GM10847 (cell line): ENCODE results near the gene ARMH3.

Source experiments
- POLR2A ChIP-seq: IDR thresholded peaks from 2 replicates; pipeline ENCODE4 v1.6.1; 2011; ENCODE audit not compliant: insufficient read length; ENCODE audit errors: extremely low read depth

The ARMH3 gene, protein sequence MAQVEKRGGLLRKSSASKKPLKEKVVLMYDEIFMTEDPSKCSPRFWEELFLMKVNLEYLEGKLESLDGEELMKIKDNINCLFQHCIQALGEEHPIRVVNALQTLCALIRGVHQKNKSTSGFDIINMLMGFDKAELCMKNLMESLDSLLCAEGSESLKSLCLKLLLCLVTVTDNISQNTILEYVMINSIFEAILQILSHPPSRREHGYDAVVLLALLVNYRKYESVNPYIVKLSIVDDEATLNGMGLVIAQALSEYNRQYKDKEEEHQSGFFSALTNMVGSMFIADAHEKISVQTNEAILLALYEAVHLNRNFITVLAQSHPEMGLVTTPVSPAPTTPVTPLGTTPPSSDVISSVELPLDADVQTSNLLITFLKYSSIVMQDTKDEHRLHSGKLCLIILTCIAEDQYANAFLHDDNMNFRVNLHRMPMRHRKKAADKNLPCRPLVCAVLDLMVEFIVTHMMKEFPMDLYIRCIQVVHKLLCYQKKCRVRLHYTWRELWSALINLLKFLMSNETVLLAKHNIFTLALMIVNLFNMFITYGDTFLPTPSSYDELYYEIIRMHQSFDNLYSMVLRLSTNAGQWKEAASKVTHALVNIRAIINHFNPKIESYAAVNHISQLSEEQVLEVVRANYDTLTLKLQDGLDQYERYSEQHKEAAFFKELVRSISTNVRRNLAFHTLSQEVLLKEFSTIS

DNA sequence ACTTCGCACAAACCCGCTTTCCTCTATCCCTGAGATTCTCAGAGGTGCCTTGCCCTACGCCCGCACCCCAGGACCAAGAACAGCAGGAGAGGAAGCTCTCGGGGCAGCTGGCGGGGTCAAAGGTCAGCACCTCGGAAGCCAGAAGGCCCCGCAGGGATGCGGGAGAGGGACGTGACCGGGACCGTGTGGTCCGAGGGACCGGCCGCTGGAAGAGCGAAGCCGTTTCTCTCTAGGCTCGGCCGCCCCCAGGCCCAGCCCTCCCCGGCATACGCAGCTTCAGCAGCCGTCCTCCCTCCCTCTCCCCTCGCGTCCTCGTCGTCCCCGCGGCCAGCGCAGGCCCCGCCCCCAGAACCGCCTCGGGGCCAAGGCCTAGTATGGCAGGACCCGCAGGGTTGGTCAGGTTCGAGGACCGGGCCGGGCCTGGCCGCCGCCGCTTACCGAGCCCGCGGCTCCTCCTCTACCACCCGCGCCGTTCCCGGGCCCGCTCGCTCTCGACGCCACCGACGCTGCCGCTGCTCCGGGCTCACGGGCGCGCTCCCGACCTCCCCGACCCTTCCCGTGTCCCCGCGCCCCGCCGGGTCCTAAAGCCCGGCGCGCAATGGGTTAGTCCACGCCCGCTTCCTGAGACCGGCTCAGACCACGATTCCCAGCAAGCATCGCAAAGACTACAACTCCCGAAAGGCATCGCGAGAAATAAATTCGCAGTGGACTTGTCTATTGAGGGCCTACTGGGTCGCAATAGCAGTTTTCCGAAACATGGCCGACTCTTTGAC lies at the start of gene ARMH3:
Gene ARMH3 (minus strand): TSS at position 527 of the 773 bp plus-strand sequence. CDS start 16,059 bp downstream, outside the sequence.
- peak; percentile 40 for TF ChIP-seq POLR2A

DNA sequence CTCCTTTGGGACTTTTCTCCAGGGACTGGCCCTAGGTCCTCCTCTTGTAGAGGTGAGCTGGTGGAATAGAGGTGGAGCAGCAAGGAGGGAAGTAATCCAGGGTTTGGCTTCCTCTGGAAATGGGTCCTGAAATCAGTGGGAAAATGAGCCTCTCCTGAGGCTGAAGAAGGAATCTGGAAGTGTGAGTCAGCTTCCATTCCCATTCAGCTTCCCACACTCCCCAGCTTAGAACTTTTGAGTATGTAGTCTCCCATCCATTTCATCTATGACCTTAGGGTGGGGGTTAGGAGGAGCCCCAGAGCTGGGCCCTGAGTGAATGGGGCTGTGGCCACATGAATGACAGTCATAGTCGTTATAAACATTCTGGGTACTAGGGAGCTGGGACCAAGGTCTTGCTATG lies 46.4 kb upstream of the ARMH3 start:
- no peak for TF ChIP-seq POLR2A

DNA sequence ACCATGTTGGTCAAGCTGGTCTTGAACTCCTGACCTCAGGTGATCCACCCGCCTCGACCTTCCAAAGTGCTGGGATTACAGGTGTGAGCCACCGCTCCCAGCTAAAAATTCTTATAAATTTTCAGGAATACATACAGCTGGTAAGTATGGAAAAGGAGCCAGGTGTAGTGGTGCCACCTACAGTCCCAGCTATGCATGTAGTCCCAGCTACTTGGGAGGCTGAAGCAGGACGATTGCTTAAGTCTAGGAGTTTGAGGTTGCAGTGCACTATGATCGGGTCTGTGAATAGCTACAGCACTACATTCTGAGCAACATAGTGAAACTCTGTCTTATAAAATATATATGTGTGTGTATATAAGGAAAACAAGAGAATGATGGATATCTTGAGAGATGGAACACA lies 45.2 kb upstream of the ARMH3 start:
- TF ChIP-seq POLR2A: no peak

DNA sequence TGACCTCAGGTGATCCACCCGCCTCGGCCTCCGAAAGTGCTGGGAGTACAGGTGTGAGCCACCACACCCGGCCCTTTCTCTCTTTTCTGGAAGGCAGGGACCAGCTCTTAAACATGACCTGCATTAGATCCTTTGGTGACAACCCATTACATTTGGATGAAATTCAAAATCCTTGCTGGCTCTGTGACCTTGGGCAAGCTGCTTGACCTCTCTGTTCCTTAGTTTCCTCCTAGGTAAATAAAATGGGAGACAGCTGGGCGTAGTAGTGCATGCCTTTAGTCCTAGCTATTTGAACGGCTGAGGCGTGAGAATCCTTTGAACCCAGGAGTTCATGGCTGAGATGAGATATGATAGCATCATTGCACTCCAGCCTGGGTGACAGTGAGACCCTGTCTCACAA lies 40.5 kb upstream of the ARMH3 start:
- no peak for TF ChIP-seq POLR2A

DNA sequence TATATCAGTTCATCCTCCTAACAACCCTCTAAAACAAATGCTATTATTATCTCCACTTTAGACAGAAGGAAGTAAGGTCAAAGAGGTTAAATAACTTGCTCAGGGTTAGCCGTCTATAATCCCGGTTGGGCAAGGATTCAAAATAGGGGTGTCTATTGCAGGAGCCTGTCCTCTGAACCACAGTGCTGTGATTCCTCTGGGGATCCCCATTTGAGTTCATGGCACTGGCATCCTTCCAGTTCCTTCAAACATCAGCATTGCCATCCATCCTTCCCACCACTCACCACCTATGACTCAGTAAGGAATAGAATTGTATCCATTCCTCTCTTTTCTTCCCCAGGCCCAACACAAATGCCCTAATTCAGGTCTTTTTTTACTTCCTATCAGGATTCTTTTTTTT lies 34.8 kb upstream of the ARMH3 start:
- TF ChIP-seq POLR2A: no peak

DNA sequence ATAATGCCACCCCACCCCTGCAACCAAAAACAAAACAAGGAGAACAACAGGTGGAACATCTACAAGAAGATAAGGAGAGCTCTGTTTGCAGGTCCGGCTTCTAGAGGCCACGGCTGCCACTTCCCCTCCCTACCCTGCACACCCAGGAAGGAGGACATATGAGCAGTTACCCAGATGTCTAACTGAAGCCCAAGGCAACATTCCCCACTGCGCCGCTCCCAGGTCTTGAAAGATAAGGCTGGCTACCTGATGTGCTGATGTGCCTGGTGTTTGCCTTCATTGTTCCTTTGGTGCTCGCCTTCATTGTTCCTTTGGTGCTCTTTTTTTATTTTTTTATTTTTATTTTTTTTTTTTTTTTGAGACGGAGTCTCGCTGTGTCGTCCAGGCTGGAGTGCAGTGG lies 30.2 kb upstream of the ARMH3 start:
- no peak for TF ChIP-seq POLR2A

DNA sequence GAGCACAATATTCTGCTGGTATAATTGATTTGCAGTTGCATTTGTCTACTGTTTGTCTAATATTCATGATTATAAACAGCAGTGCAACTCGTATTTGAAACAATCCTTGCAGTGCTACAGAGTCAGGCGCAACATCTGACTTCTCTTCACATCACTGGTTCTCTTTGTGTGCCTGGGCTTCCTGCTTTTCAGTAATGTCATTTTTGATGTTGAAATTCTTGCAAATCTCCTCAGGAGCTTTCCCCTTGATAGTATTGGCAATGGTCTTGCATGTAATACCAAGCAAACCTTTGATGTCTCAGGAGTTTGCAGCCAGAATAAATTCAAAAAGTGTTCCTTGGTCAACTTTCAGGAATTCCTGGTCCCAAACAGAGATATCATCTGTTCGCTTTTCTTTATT lies 29.4 kb upstream of the ARMH3 start:
- no peak for TF ChIP-seq POLR2A

DNA sequence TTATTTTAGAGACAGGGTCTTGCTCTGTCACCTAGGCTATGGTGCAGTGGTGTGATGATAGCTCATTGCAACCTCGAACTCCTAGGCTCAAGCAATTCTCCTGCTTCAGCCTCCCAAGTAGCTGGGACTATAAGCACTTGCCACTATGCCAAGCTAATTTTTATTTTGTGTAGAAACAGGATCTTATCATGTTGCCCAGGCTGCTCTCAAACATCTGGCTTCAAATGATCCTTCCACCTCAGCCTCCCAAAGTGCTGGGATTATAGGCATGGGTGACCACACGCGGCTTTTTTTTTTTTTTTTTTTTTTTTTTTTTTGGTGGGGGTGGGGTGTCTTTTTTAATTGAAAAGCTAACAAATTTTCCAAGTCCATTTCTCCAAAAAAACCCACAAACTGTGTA lies 27.6 kb upstream of the ARMH3 start:
- TF ChIP-seq POLR2A: no peak

DNA sequence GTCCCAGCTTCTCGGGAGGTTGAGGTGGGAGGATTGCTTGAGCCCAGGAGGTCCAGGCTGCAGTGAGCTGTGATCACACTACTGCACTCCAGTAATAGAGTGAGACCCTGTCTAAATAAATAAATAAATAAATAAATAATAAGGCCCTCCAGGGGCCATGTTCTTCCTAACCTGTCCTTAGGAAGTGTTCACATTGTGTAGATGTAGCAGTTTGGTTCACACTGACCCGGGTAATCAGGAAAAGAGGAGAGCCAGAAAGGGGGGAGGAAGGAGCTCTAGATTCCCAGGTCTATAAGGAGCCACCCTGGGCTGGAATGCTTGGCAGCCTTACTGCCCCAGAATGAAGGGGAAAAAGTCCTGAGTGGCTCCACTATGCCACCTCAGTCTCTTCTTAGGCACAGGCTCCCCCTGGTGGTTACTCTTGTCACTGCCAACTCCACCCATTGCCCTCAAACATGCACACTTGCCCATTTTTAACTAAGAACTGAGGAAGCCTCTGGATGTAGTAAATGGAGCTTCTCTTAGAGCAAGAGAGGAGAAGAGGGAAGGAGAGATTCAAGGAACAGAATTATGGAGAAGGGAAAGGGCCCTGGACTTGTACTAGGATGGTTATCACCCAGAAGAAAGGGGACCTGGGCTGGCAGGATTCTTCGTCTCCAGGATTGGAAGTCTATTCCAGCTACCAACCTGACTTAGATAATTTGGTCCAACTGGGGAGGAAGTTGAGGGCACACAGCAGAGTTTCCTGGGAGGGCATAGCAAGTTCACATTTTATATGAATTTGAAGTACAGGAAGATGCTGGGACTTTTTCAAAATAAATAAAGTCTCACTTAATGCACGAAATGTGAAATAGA lies 16.9 kb upstream of the ARMH3 start:
- no peak for TF ChIP-seq POLR2A

DNA sequence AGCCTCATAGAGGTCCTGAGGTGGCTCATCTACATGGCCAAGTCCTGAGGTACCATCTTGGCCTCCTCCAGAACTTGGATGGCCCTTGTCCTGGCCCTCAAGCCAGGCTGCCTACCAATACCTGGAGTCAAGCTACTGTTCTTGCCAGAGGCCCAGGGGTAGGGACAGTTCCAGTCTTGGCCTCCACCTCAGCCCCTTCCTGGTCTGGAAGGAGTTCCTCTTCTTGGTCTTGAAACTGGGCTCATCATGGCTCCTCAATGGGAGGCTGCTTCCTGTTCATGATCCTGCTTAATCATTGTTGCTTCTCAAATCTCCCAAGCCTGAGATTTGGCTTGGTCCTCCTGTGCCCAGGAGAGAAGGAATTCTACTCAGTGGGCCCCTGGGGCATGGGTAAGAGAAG lies 13.1 kb upstream of the ARMH3 start:
- no peak for TF ChIP-seq POLR2A

DNA sequence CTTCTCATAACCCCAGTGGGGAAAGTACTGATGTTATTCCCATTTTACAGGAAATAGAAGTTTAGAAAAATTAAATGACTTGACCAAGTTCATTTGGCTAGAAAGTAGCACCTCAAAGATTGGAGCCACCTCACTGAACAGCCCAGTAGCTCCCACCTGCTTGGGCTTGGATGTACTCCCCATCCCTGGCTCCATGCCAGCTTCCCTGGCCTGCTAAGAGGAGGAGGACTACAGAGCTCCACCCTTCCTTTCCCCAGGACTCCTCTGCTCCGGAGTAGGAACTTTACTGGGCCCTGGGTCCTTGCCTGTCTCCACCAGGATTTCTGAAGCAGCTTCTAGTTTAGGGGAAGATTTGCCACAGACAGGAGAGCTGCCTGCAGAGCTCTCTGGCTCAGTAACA lies 12.2 kb upstream of the ARMH3 start:
- no peak for TF ChIP-seq POLR2A

DNA sequence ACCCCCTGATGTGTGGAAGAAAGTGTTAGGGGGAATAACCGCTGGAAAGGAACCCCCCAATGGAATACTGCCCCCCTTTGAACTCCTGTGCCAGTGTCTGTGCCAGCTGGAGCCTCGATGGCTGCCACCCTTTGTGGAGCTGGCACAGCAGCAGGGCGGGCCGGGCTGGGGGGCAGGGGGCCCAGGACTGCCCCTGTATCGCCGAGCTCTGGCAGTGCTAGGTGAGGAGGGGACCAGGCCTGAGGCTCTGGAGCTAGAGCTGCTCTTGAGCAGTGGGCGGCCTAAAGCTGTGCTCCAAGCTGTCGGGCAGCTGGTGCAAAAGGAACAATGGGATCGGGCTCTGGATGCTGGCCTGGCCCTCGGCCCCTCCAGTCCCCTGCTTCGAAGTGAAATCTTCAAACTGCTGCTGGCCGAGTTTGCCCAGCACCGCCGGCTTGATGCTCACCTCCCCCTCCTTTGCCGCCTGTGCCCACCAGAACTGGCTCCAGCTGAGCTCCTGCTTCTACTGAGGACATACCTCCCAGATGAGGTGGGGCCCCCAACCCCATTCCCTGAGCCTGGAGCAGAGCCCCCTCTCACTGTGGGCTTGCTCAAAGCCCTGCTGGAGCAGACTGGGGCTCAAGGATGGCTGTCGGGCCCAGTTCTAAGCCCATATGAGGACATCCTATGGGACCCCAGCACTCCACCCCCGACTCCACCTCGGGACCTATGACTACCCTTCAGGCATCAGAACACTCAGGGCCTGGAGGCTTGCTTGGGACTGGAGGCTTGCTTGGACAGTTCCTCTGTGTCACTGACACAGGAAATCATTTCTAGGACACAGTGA lies 11.3 kb upstream of the ARMH3 start:
- no peak for TF ChIP-seq POLR2A

DNA sequence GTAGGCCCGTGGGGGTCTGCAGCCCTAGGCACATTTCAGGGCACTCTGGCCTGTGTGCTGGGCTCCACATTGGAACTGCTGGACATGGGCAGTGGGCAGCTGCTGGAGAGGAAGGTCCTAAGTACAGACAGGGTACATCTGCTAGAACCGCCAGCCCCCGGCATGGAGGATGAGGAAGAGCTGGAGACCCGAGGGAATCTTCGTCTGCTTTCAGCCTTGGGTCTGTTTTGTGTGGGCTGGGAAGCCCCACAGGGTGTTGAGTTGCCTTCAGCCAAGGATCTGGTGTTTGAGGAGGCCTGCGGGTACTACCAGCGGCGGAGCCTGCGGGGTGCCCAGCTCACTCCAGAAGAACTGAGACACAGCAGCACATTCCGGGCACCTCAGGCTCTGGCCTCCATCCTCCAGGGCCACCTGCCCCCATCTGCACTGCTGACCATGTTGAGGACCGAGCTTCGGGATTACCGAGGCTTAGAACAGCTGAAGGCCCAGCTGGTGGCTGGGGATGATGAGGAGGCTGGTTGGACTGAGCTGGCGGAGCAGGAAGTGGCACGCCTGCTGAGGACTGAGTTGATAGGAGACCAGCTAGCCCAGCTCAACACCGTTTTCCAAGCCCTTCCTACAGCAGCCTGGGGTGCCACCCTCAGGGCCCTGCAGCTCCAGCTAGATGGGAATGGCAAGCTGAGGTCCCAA lies 10.6 kb upstream of the ARMH3 start:
- TF ChIP-seq POLR2A: no peak
